Sigmoid colon (tissue), 7 donors: ENCODE results near the gene NR1D2. TPM values are rescaled to one million over a fixed set of nuclear protein-coding genes. Genes with fewer than 3 reads are reported as not detected.

ENCODE experiments used
- DNase-seq: peaks from one replicate; pipeline ENCODE4 v3.0.0-alpha.2; 2019
- H3K27ac ChIP-seq, 4 donors: fragments of 200-600 bp; sonication (generic); one replicate each; pipeline ENCODE4 v1.5.1; 2016 to 2019; ENCODE audit warnings: mild to moderate bottlenecking in 1 of 4
- H3K27me3 ChIP-seq, 3 donors: fragments of 200-600 bp; sonication (generic); one replicate each; pipeline ENCODE4 v1.5.1; 2019; ENCODE audit warnings: mild to moderate bottlenecking in 1 of 3
- H3K36me3 ChIP-seq, 4 donors: fragments of 200-600 bp; sonication (generic); one replicate each; pipeline ENCODE4 v1.5.1; 2016 to 2019
- H3K4me1 ChIP-seq, 4 donors: fragments of 200-600 bp; sonication (generic); one replicate each; pipeline ENCODE4 v1.5.1; 2017 to 2019
- H3K4me3 ChIP-seq, 4 donors: fragments of 200-600 bp; sonication (generic); one replicate each; pipeline ENCODE4 v1.5.1; 2017 to 2019; ENCODE audit warnings: mild to moderate bottlenecking in 2 of 4, moderate library complexity in 1 of 4
- H3K9me3 ChIP-seq, 4 donors: fragments of 200-600 bp in 3 of 4; sonication (generic) in 3 of 4; one replicate each; pipeline versions ENCODE4 v1.5.1 to v1.6.1; 2013 to 2019
- CTCF ChIP-seq, 4 experiments: fragments of 450-650 bp in 3 of 4; fragments of 200-600 bp in 1 of 4; IDR thresholded peaks; one replicate each; pipeline ENCODE4 v1.5.1; 2016 to 2019; ENCODE audit warnings: antibody characterized with exemption in 4 of 4, mild to moderate bottlenecking in 3 of 4, moderate library complexity in 2 of 4
- EP300 ChIP-seq, 4 donors: sonication (generic); formaldehyde crosslinking; IDR thresholded peaks; one replicate each; pipeline ENCODE4 v1.6.1; 2017; ENCODE audit warnings: antibody characterized with exemption in 4 of 4
- POLR2A ChIP-seq, 2 donors: fragments of 450-650 bp; IDR thresholded peaks; one replicate each; pipeline ENCODE4 v1.6.1; 2016; ENCODE audit warnings: antibody characterized with exemption in 2 of 2, mild to moderate bottlenecking in 2 of 2, moderate library complexity in 2 of 2
- POLR2AphosphoS5 ChIP-seq, 4 donors: sonication (generic); formaldehyde crosslinking; IDR thresholded peaks; one replicate each; pipeline ENCODE4 v1.6.1; 2017; ENCODE audit warnings: antibody characterized with exemption in 4 of 4
- WGBS, 2 donors: extraction: QIAGEN DNeasy Blood & Tissue Kit; methylation state at CpG; one replicate each; pipeline ENCODE4 v1.1.7; 2013; 5-methylcytosine and 5-hydroxymethylcytosine counted together
- intact Hi-C: fragments of 100-400 bp; cut with DNase I; formaldehyde crosslinking; loops from one replicate; pipeline ENCODE4 v1.15.1; 2023
- polyA plus RNA-seq, 3 donors: library from polyadenylated mRNA; stranded (reverse); fragments of 200-250 nt; gene quantifications; one replicate each; pipeline ENCODE4 v1.2.3, GENCODE V29; 2013
- total RNA-seq, 4 donors: library from RNA; depleted of rRNA; stranded (reverse); fragments of >200 nt; gene quantifications; one replicate each; pipeline ENCODE4 v1.1.0, GENCODE V29; 2016
- donor health status: healthy with polysubstance abuse.
- donor health status: Bipolar disorder and iron deficiency.
- donor health status: healthy.

Gene NR1D2
- total and polyA plus RNA-seq, 7 donors: 7.7 to 63.7 (median 43.8) TPM

- H3K36me3 ChIP-seq: peaks cover 0 to 72% (median 8%) of the 10 kb centered on the region in 4 donors
These were observed 16.8 kb downstream of the NR1D2 start for GRCh38 chr3:23961913-23962312.

GRCh38 chr3:23964537-23965235 lies 19.6 kb downstream of the NR1D2 start:
- DNase-seq: no peak

More at GRCh38 chr3:23961913-23962312, 16.8 kb downstream of the NR1D2 start:
- TF ChIP-seq CTCF (IDR thresholded peaks at IDR 0.05): no peak
- TF ChIP-seq POLR2A (IDR thresholded peaks at IDR 0.05): no peak
- no peak for TF ChIP-seq POLR2AphosphoS5 (IDR thresholded peaks at IDR 0.05)
- TF ChIP-seq EP300 (IDR thresholded peaks at IDR 0.05): no peak
- intact Hi-C loops: no loop called here
- Histone ChIP-seq H3K27me3 (no peaks in the 10 kb centered on the region), H3K9me3 (no peaks in the 10 kb centered on the region), H3K4me1 (peaks cover 0 to 62% (median 45%) of the 10 kb centered on the region in 4 donors), H3K27ac (peak overlapping the region in 3 of 4 donors; percentile 10 to 70 (median 66)), H3K4me3 (no peak overlapping the region)
- 96 to 97% methylated on average over 5 of the region's 5 CpGs for WGBS, 2 donors
- no peak for DNase-seq

GRCh38 chr3:23966328-23966727 lies 21.2 kb downstream of the NR1D2 start:
- no peak for TF ChIP-seq EP300 (IDR thresholded peaks at IDR 0.05)
- no peak for TF ChIP-seq CTCF (IDR thresholded peaks at IDR 0.05)
- TF ChIP-seq POLR2AphosphoS5 (IDR thresholded peaks at IDR 0.05): no peak
- TF ChIP-seq POLR2A (IDR thresholded peaks at IDR 0.05): no peak
- H3K27ac ChIP-seq: peak overlapping the region in 3 of 4 donors; percentile 15 to 67 (median 63)
- no peaks in the 10 kb centered on the region for H3K27me3 ChIP-seq
- no peak overlapping the region for H3K4me3 ChIP-seq
- H3K9me3 ChIP-seq: no peaks in the 10 kb centered on the region
- H3K36me3 ChIP-seq: peaks cover 0 to 93% (median 17%) of the 10 kb centered on the region in 4 donors
- DNase-seq: no peak
- intact Hi-C loops: no loop called here
- H3K4me1 ChIP-seq: peaks cover 0 to 51% (median 44%) of the 10 kb centered on the region in 4 donors
- 92 to 98% methylated on average over 1 of the region's 1 CpG for WGBS, 2 donors

More at GRCh38 chr3:23964537-23965235, 19.6 kb downstream of the NR1D2 start:
- Histone ChIP-seq H3K9me3 (no peaks in the 10 kb centered on the region), H3K36me3 (peaks cover 0 to 92% (median 17%) of the 10 kb centered on the region in 4 donors), H3K27ac (peak overlapping the region in 3 of 4 donors; percentile 63 to 67 (median 67)), H3K4me1 (peaks cover 0 to 60% (median 52%) of the 10 kb centered on the region in 4 donors), H3K27me3 (no peaks in the 10 kb centered on the region), H3K4me3 (no peak overlapping the region)
- intact Hi-C loops: no loop called here
- WGBS, 2 donors: 85 to 92% methylated on average over 3 of the region's 3 CpGs
- no peak for TF ChIP-seq EP300 (IDR thresholded peaks at IDR 0.05)
- TF ChIP-seq CTCF (IDR thresholded peaks at IDR 0.05): no peak
- TF ChIP-seq POLR2AphosphoS5 (IDR thresholded peaks at IDR 0.05): no peak
- no peak for TF ChIP-seq POLR2A (IDR thresholded peaks at IDR 0.05)

GRCh38 chr3:23968463-23969184 lies 23.5 kb downstream of the NR1D2 start:
- 75 to 89% methylated on average over 5 of the region's 5 CpGs for WGBS, 2 donors
- peaks cover 0 to 91% (median 11%) of the 10 kb centered on the region in 4 donors for H3K36me3 ChIP-seq
- intact Hi-C loops: no loop called here
- H3K4me1 ChIP-seq: peaks cover 0 to 47% (median 42%) of the 10 kb centered on the region in 4 donors
- H3K27me3 ChIP-seq: no peaks in the 10 kb centered on the region
- no peak for TF ChIP-seq EP300 (IDR thresholded peaks at IDR 0.05)
- TF ChIP-seq POLR2A (IDR thresholded peaks at IDR 0.05): no peak
- TF ChIP-seq CTCF (IDR thresholded peaks at IDR 0.05): no peak
- no peak for TF ChIP-seq POLR2AphosphoS5 (IDR thresholded peaks at IDR 0.05)
- DNase-seq: no peak
- H3K27ac ChIP-seq: peak overlapping the region in 2 of 4 donors; percentile 7 to 29
- H3K9me3 ChIP-seq: no peaks in the 10 kb centered on the region
- no peak overlapping the region for H3K4me3 ChIP-seq
